GM12873 (cell line): ENCODE results near the gene DUS3L.

Experiments
- CTCF ChIP-seq: IDR thresholded peaks from 2 replicates; pipeline ENCODE4 v1.5.1; 2012; ENCODE audit warnings: low read depth, mild to moderate bottlenecking, moderate library complexity, low read length, control low read depth; ENCODE audit not compliant: insufficient read depth; ENCODE audit errors: missing control alignments

Gene DUS3L

GRCh38 chr19:5826531-5827341, 35.8 kb upstream of the DUS3L start:
- TF ChIP-seq CTCF: no peak

- no peak for TF ChIP-seq CTCF
Measured at GRCh38 chr19:5825178-5825577, 34.2 kb upstream of the DUS3L start.

GRCh38 chr19:5824751-5825150, 33.8 kb upstream of the DUS3L start:
- no peak for TF ChIP-seq CTCF

- no peak for TF ChIP-seq CTCF
Measured at GRCh38 chr19:5823579-5824281, 32.8 kb upstream of the DUS3L start.

DNA sequence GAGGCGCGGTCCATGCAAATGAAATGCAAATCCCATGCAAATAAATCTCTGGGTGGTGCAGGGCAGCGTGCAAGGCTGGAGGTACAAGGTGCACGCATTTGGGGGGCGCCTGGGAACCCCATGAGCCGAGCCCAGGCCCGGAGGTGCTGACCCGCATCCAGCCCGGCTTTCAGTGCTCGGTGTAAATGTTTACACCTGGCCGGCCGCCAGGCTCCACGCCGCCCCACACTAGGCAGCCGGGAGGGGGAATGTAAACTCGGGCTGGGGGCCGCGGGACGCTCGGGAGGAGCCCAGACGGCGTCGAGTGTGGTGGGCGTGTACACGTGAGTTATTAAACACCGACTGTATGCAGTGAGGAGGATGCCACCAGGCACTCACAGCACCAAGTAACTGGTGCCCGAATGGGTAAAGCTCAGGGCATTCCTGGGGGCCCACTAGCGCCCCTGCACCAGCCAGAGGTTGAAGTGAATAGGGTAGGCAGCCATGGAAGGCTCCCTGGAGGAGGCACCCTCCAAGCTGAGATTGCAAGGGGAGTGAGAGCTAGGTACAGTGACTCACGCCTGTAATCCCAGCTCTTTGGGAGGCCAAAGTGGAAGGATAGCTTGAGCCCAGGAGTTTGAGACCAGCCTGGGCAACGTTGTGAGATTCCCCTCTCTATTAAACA, 31.4 kb upstream of the DUS3L start:
- no peak for TF ChIP-seq CTCF

GRCh38 chr19:5821521-5822180, 30.7 kb upstream of the DUS3L start:
- no peak for TF ChIP-seq CTCF

- TF ChIP-seq CTCF: no peak
Measured at GRCh38 chr19:5820785-5821184, 29.8 kb upstream of the DUS3L start.
